Measurements from ENCODE around the gene VEPH1.

Gene VEPH1

DNA sequence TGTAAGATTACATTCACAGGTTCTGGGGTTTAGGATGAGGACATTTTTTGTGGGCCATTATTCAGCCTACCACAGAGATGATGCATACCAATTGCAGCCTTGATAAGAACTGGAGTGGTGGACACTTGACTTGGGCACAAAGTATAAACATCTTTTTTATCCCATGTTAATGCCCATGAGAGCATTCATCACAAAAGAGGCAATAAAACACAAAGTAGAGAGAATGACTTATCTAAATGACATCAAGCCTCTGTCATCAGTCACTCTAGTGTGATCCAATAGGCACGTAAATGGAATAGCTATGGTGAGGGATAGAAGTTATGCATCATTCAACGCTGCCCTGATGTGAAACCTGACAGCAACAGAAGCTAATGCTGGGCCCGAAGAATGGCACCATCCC is 25.8 kb downstream of the VEPH1 start:
- DNase-seq (ENCODE audit: low read depth) = no peak

GRCh38 chr3:157475921-157476414 is 27.2 kb downstream of the VEPH1 start:
- DNase-seq (ENCODE audit: low read depth) = no peak

DNA sequence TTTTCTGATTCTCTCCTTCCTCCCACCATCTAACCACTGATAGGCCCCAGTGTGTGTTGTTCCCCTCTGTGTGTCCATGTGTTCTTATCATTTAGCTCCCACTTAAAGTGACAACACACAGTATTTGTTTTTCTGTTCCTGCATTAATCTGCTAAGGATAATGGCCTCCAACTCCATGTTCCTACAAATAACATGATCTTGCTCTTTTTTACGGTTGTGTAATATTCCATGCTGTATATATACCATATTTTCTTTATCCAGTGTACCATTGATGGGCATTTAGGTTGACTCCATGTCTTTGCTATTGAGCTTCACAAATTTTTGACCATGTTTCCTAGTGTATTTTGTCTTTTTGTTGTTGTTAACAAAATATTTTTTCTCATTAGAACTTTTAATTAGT is 30.6 kb downstream of the VEPH1 start:
- no peak for DNase-seq (ENCODE audit: low read depth)

- no peak for DNase-seq (ENCODE audit: low read depth)
Observed at GRCh38 chr3:157471064-157471463, 32.2 kb downstream of the VEPH1 start.

DNA sequence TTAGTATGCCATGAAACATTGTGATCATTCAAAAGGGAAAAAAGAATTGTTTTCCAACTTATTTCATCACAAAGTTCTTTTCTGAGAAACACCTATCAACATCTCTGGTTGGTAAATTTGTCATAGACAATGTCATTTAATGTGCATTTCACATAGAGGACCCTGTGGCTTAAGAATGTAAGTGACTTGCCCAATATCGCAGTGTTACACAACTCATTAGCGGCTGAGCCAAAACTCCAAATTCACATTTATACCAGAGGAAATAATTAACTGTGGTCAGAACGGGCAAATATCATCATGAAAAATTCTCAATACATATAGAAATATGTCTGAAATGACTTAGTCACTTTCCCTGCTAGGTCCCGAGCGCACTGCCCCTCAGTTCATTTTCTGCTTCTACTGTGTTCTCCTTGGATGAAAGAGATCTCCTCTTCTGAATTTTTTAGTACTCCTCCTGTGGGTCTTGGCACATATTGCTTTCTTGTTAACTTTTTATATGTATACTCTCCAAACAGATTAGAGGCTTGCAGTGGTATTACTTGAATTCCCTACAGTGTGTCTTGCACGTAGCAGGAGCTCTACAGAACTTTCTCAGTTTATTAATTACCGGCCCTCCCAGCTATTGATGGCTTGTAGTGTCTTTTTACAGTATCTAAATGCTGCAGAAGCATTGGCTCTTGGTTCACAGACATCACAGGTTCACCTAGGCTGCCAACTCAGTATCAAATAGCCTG is 33.5 kb downstream of the VEPH1 start:
- no peak for DNase-seq (ENCODE audit: low read depth)

DNA sequence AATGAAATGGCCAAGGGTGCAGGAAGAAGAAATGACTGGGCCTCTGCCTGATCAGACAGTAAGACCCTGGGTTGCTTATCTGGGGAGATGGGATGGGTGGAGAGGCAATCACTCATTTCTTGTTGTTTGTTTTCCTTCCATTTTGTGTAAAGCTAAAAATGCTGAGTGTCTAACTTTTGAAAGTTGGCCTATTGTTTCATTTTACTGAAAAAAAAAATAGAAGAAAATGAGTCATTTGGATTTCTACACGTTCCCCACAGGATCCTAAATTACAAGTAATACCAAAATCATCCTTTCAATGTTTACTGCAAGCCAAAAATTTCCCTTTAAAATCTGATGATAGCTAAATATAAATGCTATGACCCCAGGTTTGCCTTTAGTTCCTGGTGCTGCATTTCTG is 36.0 kb downstream of the VEPH1 start:
- DNase-seq (ENCODE audit: low read depth) = no peak

GRCh38 chr3:157465741-157466140 is 37.5 kb downstream of the VEPH1 start:
- DNase-seq (ENCODE audit: low read depth) = no peak

GRCh38 chr3:157464321-157464720 is 38.9 kb downstream of the VEPH1 start:
- DNase-seq (ENCODE audit: low read depth) = no peak

- no peak for DNase-seq (ENCODE audit: low read depth)
Observed at GRCh38 chr3:157463816-157464215, 39.4 kb downstream of the VEPH1 start.

- no peak for DNase-seq (ENCODE audit: low read depth)
Observed at GRCh38 chr3:157460253-157460652, 43.0 kb downstream of the VEPH1 start.

GRCh38 chr3:157459706-157460105 is 43.5 kb downstream of the VEPH1 start:
- no peak for DNase-seq (ENCODE audit: low read depth)

GRCh38 chr3:157453824-157454223 is 49.4 kb downstream of the VEPH1 start:
- no peak for DNase-seq (ENCODE audit: low read depth)

DNA sequence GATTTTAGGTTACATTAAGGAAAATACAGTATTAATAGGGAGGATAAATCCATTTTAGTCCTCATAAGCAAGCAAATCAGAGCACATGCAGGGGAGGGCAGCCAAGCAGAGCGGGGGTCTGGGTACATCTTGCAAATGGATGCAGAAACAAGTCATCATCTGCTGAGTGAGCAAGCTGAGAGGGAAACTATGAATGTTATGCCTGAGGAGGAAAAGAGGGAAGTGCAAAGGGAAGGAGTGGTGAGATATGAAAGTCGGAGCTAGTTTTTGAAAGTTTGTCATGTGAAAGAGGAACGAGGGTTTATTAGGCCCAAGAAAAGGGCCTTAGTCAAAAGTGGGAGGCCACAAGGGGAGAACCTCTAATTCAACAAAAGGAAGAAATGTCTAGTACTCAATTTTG is 51.1 kb downstream of the VEPH1 start:
- no peak for DNase-seq (ENCODE audit: low read depth)

- DNase-seq (ENCODE audit: low read depth) = no peak
Observed at GRCh38 chr3:157447026-157447694, 56.1 kb downstream of the VEPH1 start.

DNA sequence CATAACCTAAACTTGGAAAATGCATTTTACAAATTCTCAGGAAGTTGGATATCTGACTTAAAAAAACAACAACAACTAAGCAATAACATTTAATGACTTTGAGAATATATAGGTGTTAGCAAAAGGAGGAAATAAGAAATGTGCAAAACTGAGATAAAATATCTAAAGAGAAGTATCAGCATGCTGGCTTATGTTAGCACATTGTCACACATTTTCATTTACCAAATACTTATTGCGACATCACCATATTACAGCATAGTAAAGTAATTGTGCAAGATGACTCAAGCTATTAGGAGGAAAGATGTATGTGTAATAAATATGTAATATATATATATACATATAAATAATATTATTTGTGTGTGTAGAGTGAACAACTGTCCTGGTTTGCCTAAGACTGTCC is 57.4 kb downstream of the VEPH1 start:
- no peak for DNase-seq (ENCODE audit: low read depth)

GRCh38 chr3:157444797-157445184 is 58.4 kb downstream of the VEPH1 start:
- no peak for DNase-seq (ENCODE audit: low read depth)

DNA sequence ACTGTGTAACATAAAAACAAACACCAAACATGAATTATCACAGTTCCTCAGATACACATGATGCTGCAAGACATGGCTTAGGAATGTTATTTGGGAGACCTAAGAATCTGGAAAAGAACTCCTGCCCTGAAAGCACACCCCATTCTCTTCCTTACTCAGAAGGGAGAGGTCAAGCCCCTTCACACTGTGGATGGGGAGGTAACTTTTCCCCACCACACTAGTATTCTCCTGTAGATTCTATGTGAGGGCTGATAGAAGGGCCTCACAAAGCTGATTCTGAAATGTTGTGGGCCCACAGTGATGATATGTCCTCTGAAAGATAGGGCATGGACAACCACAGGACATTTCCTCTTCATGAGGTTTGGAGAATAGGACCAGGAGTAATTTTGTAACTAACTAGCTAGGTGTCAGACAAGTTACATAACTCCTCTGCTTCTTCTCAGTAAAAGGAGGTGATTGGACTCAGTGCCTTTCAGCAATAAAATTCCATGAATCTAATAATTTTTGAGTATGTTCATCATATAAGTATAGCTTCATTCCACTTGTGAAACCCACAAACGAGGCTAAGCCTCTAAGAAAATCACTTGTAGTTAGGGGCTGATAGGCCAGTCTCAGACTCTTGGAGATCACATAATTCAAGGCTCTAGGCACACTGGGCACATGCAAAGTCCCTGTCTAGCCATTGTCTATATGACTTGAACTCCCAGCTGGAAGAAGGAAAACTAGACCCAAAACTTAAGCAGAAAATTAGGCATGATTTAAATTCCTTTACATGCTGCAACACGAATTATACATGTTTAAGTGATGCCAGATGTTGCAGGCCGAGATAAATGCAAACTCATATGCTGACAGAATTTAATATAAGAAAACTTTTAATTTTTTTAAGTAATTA is 59.1 kb downstream of the VEPH1 start:
- DNase-seq (ENCODE audit: low read depth) = no peak

DNA sequence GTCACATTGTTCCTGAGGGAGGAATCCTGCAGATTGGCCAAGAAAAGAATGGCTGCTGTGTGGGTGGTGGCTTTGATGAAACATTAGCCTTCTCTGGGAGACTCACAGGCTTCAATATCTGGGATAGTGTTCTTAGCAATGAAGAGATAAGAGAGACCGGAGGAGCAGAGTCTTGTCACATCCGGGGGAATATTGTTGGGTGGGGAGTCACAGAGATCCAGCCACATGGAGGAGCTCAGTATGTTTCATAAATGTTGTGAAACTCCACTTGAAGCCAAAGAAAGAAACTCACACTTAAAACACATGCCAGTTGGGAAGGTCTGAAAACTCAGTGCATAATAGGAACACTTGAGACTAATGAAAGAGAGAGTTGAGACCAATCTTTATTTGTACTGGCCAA is 60.5 kb downstream of the VEPH1 start:
- no peak for DNase-seq (ENCODE audit: low read depth)

DNA sequence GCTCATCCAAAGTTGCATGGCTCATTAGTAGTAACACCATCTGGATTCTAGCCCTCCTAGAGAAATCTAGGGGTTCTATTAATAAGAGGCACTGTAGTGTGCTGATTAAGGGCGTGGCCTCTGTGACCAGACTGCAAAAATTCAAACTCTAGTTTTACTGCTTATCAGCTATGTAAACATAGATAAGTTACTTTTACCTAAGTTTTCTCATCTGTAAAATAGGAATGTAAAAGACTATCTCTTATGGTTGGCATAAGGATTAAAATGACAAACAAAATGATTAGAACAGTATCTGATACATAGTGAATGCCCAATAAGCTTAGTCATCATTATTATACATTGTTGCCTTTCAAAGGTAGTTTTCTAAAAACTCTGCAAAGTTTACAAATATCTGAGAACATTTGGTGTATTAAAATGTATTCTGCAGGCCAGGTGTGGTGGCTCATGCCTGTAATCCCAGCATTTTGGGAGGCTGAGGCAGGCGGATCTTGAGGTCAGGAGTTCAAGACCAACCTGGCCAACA is 62.1 kb downstream of the VEPH1 start:
- DNase-seq (ENCODE audit: low read depth) = no peak

GRCh38 chr3:157438194-157438730 is 65.0 kb downstream of the VEPH1 start:
- DNase-seq (ENCODE audit: low read depth) = no peak

DNA sequence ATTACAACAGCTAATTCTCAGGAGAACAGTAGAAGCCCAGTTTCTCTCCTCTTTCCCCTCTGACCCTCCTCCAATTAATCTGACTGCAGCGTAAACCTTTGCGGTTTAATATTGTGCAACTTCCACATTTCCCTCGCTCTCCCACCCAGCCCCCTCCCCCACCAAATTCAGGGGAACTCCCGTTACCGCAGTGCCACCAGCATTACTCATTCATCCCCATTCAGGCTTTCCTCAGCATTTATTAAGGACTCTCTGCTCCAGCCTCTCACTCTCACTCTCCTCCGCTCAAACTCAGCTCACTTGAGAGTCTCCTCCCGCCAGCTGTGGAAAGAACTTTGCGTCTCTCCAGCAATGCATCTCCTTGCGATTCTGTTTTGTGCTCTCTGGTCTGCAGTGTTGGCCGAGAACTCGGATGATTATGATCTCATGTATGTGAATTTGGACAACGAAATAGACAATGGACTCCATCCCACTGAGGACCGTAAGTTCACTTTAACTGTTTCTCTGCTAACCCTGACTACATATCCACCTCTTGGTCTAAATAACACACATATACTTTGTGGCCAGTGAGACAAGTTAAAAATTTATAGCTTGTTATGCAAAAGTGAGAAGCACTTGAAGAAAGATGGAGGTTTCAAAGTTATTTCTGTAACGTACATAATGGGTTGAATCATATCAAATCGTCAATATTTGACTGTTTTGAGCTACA is 66.5 kb downstream of the VEPH1 start, which contains the start of gene PTX3:
PTX3 (plus strand) TSS at position 268 of the 709 bp plus-strand sequence; CDS start at position 352, 84 bp downstream.
- no peak for DNase-seq (ENCODE audit: low read depth)
